NT2/D1 (cell line): ENCODE measurements around the gene ERLIN1.

ENCODE experiments used
- DNase-seq: peaks from one replicate; pipeline ENCODE4 v3.0.0-alpha.2; 2011; ENCODE audit warnings: low read depth, low spot score
- H3K27me3 ChIP-seq: 2 replicates; pipeline ENCODE4 v1.6.0; 2011; ENCODE audit warnings: mild to moderate bottlenecking; ENCODE audit not compliant: insufficient read length, insufficient read depth
- H3K36me3 ChIP-seq: 2 replicates; pipeline ENCODE4 v1.6.1; 2011; ENCODE audit warnings: mild to moderate bottlenecking, low read length, mixed read lengths; ENCODE audit not compliant: insufficient read depth, insufficient read length
- H3K4me1 ChIP-seq: 2 replicates; pipeline ENCODE4 v1.5.1; 2011; ENCODE audit not compliant: insufficient read depth, insufficient read length
- H3K4me3 ChIP-seq: 2 replicates; pipeline ENCODE4 v1.5.1; 2011; ENCODE audit warnings: low read depth; ENCODE audit not compliant: insufficient read length
- H3K9ac ChIP-seq: 2 replicates; pipeline ENCODE4 v1.6.0; 2011; ENCODE audit warnings: low read depth; ENCODE audit not compliant: insufficient read length
- H3K9me3 ChIP-seq: 2 replicates; pipeline ENCODE4 v1.5.1; 2011; ENCODE audit warnings: mild to moderate bottlenecking, low read length; ENCODE audit not compliant: insufficient read depth
- SUZ12 ChIP-seq: IDR thresholded peaks from 2 replicates; pipeline ENCODE4 v1.6.1; 2011; ENCODE audit not compliant: insufficient read length, insufficient read depth; ENCODE audit errors: extremely low read depth
- YY1 ChIP-seq: IDR thresholded peaks from 2 replicates; pipeline ENCODE4 v1.6.1; 2011; ENCODE audit not compliant: insufficient read length, insufficient read depth
- ZNF274 ChIP-seq: IDR thresholded peaks from 2 replicates; pipeline ENCODE4 v1.6.1; 2011; ENCODE audit warnings: mild to moderate bottlenecking, low read depth, low read length

The ERLIN1 gene

DNA sequence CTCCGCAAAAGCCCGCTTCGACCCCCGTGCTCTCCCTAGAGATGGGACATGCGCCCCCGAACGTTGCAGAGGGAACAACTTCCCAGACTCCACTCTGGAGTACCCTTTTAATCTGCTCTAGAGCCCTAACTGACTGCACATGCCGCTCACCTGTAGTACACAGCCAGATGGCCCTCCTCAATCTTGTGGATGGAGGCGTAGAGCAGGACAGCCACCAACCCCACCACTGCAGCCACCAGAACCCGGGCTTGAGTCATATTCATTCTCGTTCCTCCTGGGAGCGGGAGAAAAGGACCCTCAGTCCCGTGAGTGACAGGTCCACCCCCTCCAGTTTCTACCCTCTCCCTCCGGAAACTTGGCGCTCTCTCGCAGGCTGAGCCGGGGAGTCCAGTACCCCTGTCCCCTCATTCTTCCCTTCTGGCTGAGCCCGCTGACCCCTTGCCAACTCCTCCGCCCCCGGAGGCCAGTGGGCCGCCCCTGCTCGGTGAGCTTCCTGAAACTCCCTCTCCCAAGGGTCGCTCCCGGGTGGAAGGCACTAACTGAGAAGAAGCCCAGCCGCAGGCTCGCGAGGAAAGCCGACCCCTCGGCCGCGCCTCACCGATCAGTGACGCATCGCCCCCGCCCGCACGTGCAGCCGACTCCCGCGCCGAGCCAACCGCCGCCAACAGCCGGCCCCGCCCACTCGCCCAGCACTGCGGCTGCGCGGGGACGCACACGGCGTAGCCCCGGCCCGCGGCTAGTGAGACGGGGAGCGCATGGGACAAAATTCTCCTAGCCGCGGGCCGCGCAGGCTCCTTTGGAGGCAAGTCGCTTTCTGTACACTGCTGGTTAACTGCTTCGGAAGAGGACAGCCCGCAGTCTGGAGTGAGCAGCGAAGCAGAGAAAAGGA is at the start of gene ERLIN1:
TSS of gene ERLIN1 (minus strand) at position 666 of the 889 bp plus-strand sequence. CDS start at position 263, 403 bp downstream.
- no peak for TF ChIP-seq YY1
- no peak for TF ChIP-seq SUZ12
- TF ChIP-seq ZNF274 = no peak
- no peaks in the 10 kb centered on the region for H3K4me1 ChIP-seq
- H3K9me3 ChIP-seq = no peaks in the 10 kb centered on the region
- H3K36me3 ChIP-seq = peaks cover 44% of the 10 kb centered on the region
- peak within 1 kb of the TSS; percentile 88 for H3K4me3 ChIP-seq
- DNase-seq = peak; percentile 84
- no peaks in the 10 kb centered on the region for H3K27me3 ChIP-seq
- H3K9ac ChIP-seq = peak within 1 kb of the TSS; percentile 93

DNA sequence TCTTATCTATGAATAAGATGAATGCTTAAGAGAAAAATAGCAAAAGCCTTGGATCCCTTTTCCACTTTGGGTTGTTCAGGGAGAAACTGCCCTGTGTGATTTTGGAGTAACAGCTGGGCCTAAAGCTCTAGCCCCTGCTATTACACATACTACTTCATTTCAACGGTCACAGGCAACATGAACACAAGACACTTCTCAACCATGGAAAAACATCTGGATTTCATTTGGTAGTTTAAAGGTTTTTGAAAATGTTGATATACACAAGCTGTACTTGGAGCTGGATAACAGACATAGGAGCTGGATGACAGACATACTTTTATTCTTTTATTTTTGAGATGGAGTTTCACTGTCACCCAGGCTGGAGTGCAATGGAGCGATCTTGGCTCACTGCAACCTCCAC is 46.3 kb upstream of the ERLIN1 start:
- Histone ChIP-seq H3K36me3 (peaks cover 47% of the 10 kb centered on the region), H3K9ac (no peak overlapping the region), H3K27me3 (no peaks in the 10 kb centered on the region), H3K9me3 (no peaks in the 10 kb centered on the region), H3K4me3 (no peak overlapping the region), H3K4me1 (no peaks in the 10 kb centered on the region)
- no peak for DNase-seq
- TF ChIP-seq ZNF274 (no peak), SUZ12 (no peak), YY1 (no peak)

DNA sequence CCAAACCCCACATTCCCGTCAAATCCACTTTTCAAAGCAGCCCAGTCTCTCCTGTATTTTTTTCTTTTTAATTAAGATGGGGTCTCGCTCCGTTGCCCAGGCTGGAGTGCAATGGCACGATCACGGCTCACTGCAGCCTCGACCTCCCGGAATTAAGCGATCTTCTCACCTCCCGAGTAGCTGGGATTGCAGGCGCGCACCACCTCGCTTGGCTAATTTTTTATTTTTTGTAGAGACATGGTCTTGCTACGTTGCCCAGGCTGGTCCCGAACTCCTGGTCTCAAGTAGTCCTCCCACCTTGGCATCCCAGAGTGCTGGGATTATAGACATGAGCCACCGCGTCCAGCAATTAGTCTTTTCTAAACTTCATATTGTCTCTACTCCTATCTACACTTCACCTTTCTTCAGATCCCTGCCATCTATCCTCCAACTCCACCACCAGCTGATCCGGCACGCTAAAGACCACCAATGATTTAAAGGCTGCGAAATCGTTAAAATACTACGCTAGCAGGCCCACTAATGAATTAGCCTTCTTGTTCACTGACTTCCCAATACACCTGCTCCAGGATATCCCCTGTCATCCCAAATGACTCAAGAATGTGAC is 44.1 kb upstream of the ERLIN1 start:
- no peaks in the 10 kb centered on the region for H3K9me3 ChIP-seq
- peaks cover 42% of the 10 kb centered on the region for H3K36me3 ChIP-seq
- DNase-seq = no peak
- TF ChIP-seq ZNF274 (no peak), YY1 (no peak), SUZ12 (no peak)
- H3K4me3 ChIP-seq = peak overlapping the region; percentile 98
- H3K27me3 ChIP-seq = no peaks in the 10 kb centered on the region
- H3K4me1 ChIP-seq = no peaks in the 10 kb centered on the region
- H3K9ac ChIP-seq = peak overlapping the region; percentile 90

DNA sequence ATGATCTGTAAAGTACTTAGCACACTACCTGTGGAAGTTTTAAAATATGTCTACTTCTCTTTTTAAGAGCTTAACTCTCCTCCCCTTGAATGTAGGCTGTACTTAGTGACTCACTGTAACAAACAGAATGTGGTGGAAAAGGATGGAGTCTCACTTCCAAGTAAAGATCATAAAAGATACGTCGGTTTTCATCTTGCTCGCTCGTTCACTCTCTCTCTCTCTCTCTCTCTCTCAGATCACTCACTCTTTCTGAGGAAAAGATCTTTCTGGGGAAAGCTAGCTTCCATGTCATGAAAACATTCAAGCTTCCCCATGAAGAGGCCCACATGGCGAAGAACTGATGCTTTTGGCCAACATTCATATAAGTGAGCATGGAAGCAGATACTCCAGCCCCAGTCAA is 38.0 kb upstream of the ERLIN1 start:
- Histone ChIP-seq H3K9me3 (no peaks in the 10 kb centered on the region), H3K36me3 (peaks cover 42% of the 10 kb centered on the region), H3K4me1 (no peaks in the 10 kb centered on the region), H3K4me3 (no peak overlapping the region), H3K9ac (no peak overlapping the region), H3K27me3 (no peaks in the 10 kb centered on the region)
- TF ChIP-seq ZNF274 (no peak), YY1 (no peak), SUZ12 (no peak)
- no peak for DNase-seq

DNA sequence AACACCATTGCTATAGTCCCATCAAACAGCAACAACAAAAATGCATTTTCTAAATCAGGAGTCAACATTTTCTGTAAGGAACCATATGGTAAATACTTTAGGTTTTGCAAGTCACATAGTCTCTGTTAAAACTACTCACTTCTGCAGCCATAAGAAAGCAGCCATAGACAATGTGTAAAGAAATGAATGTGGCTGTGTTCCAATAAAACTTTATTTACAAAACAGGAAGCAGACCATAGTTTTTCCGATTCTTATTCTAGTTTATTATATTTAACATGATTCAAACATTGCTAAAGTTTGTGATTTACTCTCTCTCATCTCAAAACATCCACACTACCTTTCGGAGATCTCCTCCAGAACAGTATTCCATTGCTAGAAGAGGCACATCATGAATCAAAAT is 36.7 kb upstream of the ERLIN1 start:
- no peaks in the 10 kb centered on the region for H3K4me1 ChIP-seq
- H3K9me3 ChIP-seq = no peaks in the 10 kb centered on the region
- peaks cover 53% of the 10 kb centered on the region for H3K36me3 ChIP-seq
- H3K27me3 ChIP-seq = no peaks in the 10 kb centered on the region
- DNase-seq = no peak
- no peak overlapping the region for H3K4me3 ChIP-seq
- TF ChIP-seq YY1 (no peak), ZNF274 (no peak), SUZ12 (no peak)
- no peak overlapping the region for H3K9ac ChIP-seq

DNA sequence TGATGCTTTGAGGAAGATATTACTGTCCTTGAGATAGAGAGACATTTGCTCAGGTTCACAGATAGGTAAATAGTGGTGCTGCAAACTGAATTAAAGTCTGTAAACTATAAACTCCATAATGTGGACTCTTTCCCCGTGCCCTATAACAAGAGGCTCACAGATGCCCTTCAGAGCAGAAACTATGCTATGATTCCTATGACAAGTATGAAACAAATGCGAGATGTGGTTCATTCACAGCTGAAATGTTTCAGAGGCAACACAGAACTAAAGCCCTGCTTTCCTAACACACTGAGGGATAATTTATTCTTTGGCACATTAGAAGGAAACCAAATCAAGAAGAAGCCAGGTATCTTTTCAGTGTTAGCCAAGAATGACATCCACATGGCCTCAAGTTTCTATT is 30.2 kb upstream of the ERLIN1 start:
- Histone ChIP-seq H3K4me1 (no peaks in the 10 kb centered on the region), H3K36me3 (peaks cover 54% of the 10 kb centered on the region), H3K4me3 (no peak overlapping the region), H3K9ac (no peak overlapping the region), H3K27me3 (no peaks in the 10 kb centered on the region), H3K9me3 (no peaks in the 10 kb centered on the region)
- DNase-seq = no peak
- TF ChIP-seq ZNF274 (no peak), SUZ12 (no peak), YY1 (no peak)

DNA sequence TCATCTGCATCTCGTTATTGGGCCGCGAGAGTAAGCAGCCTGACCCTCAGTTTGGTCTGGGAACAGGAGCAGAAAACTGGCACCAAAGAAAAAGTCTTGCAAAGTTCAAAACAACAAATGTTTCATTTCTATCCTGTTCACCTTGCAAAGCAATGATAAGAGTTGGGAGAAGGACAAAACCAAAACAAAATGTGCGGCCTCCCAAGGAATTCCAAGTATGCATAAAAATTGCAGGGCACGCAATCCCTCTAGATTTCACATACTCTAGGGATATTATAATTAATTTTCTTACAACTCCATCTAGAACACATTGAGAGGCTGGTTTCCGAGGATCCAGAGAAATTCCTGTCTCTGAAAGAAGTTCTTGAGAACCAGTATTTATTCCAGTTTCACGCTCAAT is 23.5 kb upstream of the ERLIN1 start:
- H3K4me1 ChIP-seq = no peaks in the 10 kb centered on the region
- H3K27me3 ChIP-seq = no peaks in the 10 kb centered on the region
- no peak overlapping the region for H3K4me3 ChIP-seq
- DNase-seq = no peak
- H3K9me3 ChIP-seq = no peaks in the 10 kb centered on the region
- no peak overlapping the region for H3K9ac ChIP-seq
- H3K36me3 ChIP-seq = peaks cover 36% of the 10 kb centered on the region
- TF ChIP-seq SUZ12 (no peak), YY1 (no peak), ZNF274 (no peak)
